Neuronal stem cell (in vitro differentiated cells): ENCODE data around the gene COL19A1. TPM values are rescaled to one million over a fixed set of nuclear protein-coding genes. Genes with fewer than 3 reads are reported as not detected.

Source experiments
- DNase-seq: peaks from one replicate; pipeline ENCODE4 v3.0.0-alpha.2; 2013; ENCODE audit warnings: low spot score
- H2AFZ ChIP-seq: one replicate; pipeline ENCODE4 v1.6.1; 2013; ENCODE audit warnings: mild to moderate bottlenecking, low read length, inconsistent platforms
- H2AK5ac ChIP-seq: 2 replicates; pipeline ENCODE4 v1.6.1; 2013; ENCODE audit warnings: low read depth, mild to moderate bottlenecking, inconsistent platforms, low read length, moderate library complexity, mixed read lengths
- H2BK120ac ChIP-seq: 2 replicates; pipeline ENCODE4 v1.6.1; 2013; ENCODE audit warnings: low read depth, mild to moderate bottlenecking, inconsistent platforms, low read length, moderate library complexity, mixed read lengths
- H2BK12ac ChIP-seq: one replicate; pipeline ENCODE4 v1.6.1; 2013; ENCODE audit warnings: low read length, inconsistent platforms
- H2BK15ac ChIP-seq: 2 replicates; pipeline ENCODE4 v1.6.1; 2013; ENCODE audit warnings: mild to moderate bottlenecking, low read length, inconsistent platforms, mixed read lengths
- H2BK5ac ChIP-seq: one replicate; pipeline ENCODE4 v1.6.1; 2013; ENCODE audit warnings: inconsistent platforms, mild to moderate bottlenecking, low read length, moderate library complexity
- H3K14ac ChIP-seq: one replicate; pipeline ENCODE4 v1.6.1; 2013; ENCODE audit warnings: low read length, inconsistent platforms
- H3K18ac ChIP-seq: 2 replicates; pipeline ENCODE4 v1.6.1; 2013; ENCODE audit warnings: low read length, inconsistent platforms
- H3K23ac ChIP-seq: 2 replicates; pipeline ENCODE4 v1.6.1; 2013; ENCODE audit warnings: low read depth, mild to moderate bottlenecking, mixed read lengths, low read length, inconsistent platforms; ENCODE audit not compliant: poor library complexity
- H3K27ac ChIP-seq: replicated peaks from 3 replicates; pipeline ENCODE4 v1.5.1; 2013; ENCODE audit warnings: low read length, inconsistent platforms
- H3K27me3 ChIP-seq, 3 experiments: 2 replicates each; pipeline ENCODE4 v1.6.1; 2013; ENCODE audit warnings: low read length in 3 of 3, mild to moderate bottlenecking in 2 of 3, inconsistent platforms in 1 of 3, low read depth in 1 of 3, mixed read lengths in 1 of 3, moderate library complexity in 1 of 3; ENCODE audit not compliant: control insufficient read depth in 3 of 3, insufficient read depth in 3 of 3
- H3K36me3 ChIP-seq, 2 donors: replicated peaks in 1 of 2; 2 replicates each; pipeline ENCODE4 v1.6.1; 2013; ENCODE audit warnings: low read length in 2 of 2; ENCODE audit not compliant: control insufficient read depth in 2 of 2, insufficient read depth in 2 of 2
- H3K4ac ChIP-seq: 2 replicates; pipeline ENCODE4 v1.6.1; 2013; ENCODE audit warnings: inconsistent platforms, mild to moderate bottlenecking, low read length, moderate library complexity
- H3K4me1 ChIP-seq, 2 donors: 1 replicate in 1 of 2; 2 replicates in 1 of 2; pipeline ENCODE4 v1.6.1; 2013; ENCODE audit warnings: low read length in 2 of 2, low read depth in 1 of 2; ENCODE audit not compliant: control insufficient read depth in 2 of 2, insufficient read depth in 1 of 2
- H3K4me2 ChIP-seq: one replicate; pipeline ENCODE4 v1.6.1; 2013; ENCODE audit warnings: mild to moderate bottlenecking, low read length, inconsistent platforms; ENCODE audit not compliant: insufficient read depth, poor library complexity, severe bottlenecking
- H3K4me3 ChIP-seq, 2 donors: 2 replicates each; pipeline ENCODE4 v1.5.1; 2013; ENCODE audit warnings: low read length in 2 of 2, mild to moderate bottlenecking in 2 of 2, inconsistent platforms in 1 of 2, moderate library complexity in 1 of 2
- H3K79me1 ChIP-seq: one replicate; pipeline ENCODE4 v1.6.1; 2013; ENCODE audit warnings: low read depth, mild to moderate bottlenecking, inconsistent platforms, low read length, moderate library complexity
- H3K9ac ChIP-seq: one replicate; pipeline ENCODE4 v1.6.1; 2013; ENCODE audit warnings: mild to moderate bottlenecking, low read depth, low read length, inconsistent platforms; ENCODE audit not compliant: poor library complexity
- H3K9me3 ChIP-seq, 2 donors: replicated peaks in 1 of 2; 2 replicates each; pipeline versions ENCODE3 to v1.6.1; 2013; ENCODE audit warnings: low read length in 2 of 2, mild to moderate bottlenecking in 2 of 2, inconsistent platforms in 1 of 2, low read depth in 1 of 2, mixed read lengths in 1 of 2, moderate library complexity in 1 of 2; ENCODE audit not compliant: control insufficient read depth in 2 of 2, insufficient read depth in 1 of 2
- H4K8ac ChIP-seq: one replicate; pipeline ENCODE4 v1.6.1; 2013; ENCODE audit warnings: low read depth, mild to moderate bottlenecking, inconsistent platforms, low read length, moderate library complexity
- H4K91ac ChIP-seq: one replicate; pipeline ENCODE4 v1.6.1; 2013; ENCODE audit warnings: low read length, low read depth, mild to moderate bottlenecking, inconsistent platforms; ENCODE audit not compliant: poor library complexity
- WGBS, 2 donors: extraction: QIAGEN DNeasy Blood & Tissue Kit; methylation state at CpG; one replicate each; pipeline ENCODE4 v1.1.7; 2013; ENCODE audit warnings: missing lambda C conversion rate in 2 of 2, mixed read lengths in 1 of 2; ENCODE audit not compliant: insufficient read length in 2 of 2, insufficient replicate concordance in 1 of 2; ENCODE audit errors: extremely low coverage in 2 of 2; 5-methylcytosine and 5-hydroxymethylcytosine counted together
- polyA plus RNA-seq, 2 experiments: library from polyadenylated mRNA; stranded (reverse); fragments of 200-250 nt; gene quantifications; one replicate each; pipeline ENCODE4 v1.2.3, GENCODE V29; 2013

The COL19A1 gene
- 0.26 TPM for polyA plus RNA-seq (2013, experiment 1 of 2)
- polyA plus RNA-seq (2013, experiment 2 of 2): 0.26 TPM

GRCh38 chr6:69866351-69866769, at the start of gene COL19A1:
TSS of gene COL19A1 (plus strand) at chr6:69866556. CDS start at chr6:69879568, 13,012 bp downstream.
- peak within 1 kb of the TSS; percentile 98 for H3K4me2 ChIP-seq
- peaks cover 0 to 16% (median 6%) of the 10 kb centered on the region in 3 experiments for H3K27me3 ChIP-seq
- H3K4me1 ChIP-seq: peaks cover 6 to 10% of the 10 kb centered on the region in 2 donors
- peak; percentile 32 for DNase-seq
- no peak within 1 kb of the TSS for H4K91ac ChIP-seq
- no peak within 1 kb of the TSS for H2AK5ac ChIP-seq
- H3K14ac ChIP-seq: peak within 1 kb of the TSS; percentile 67
- H4K8ac ChIP-seq: no peak within 1 kb of the TSS
- no peak within 1 kb of the TSS for H2BK120ac ChIP-seq
- no peak within 1 kb of the TSS for H3K27ac ChIP-seq
- H3K9ac ChIP-seq: peak within 1 kb of the TSS; percentile 89
- H3K4me3 ChIP-seq: peak within 1 kb of the TSS; percentile 72 to 79
- H3K18ac ChIP-seq: peak within 1 kb of the TSS; percentile 97
- H3K79me1 ChIP-seq: no peaks in the 10 kb centered on the region
- H2BK5ac ChIP-seq: no peak within 1 kb of the TSS
- WGBS, 2 donors: no CpG with 5 or more reads among the region's 19 CpGs
- H3K23ac ChIP-seq: peak within 1 kb of the TSS; percentile 71
- H2AFZ ChIP-seq: peak within 1 kb of the TSS; percentile 100
- H3K36me3 ChIP-seq: no peaks in the 10 kb centered on the region
- H2BK15ac ChIP-seq: peak within 1 kb of the TSS; percentile 81
- no peak within 1 kb of the TSS for H3K4ac ChIP-seq
- H3K9me3 ChIP-seq: no peaks in the 10 kb centered on the region
- no peak within 1 kb of the TSS for H2BK12ac ChIP-seq

- DNase-seq: no peak
- Histone ChIP-seq H3K27me3 (no peaks in the 10 kb centered on the region), H2AFZ (peak overlapping the region; percentile 52), H2BK5ac (no peak overlapping the region), H3K14ac (no peak overlapping the region), H2AK5ac (no peak overlapping the region), H3K4me3 (no peak overlapping the region), H3K36me3 (no peaks in the 10 kb centered on the region), H2BK120ac (no peak overlapping the region), H2BK15ac (no peak overlapping the region), H4K8ac (no peak overlapping the region), H3K18ac (no peak overlapping the region), H3K9me3 (no peaks in the 10 kb centered on the region), H2BK12ac (no peak overlapping the region), H3K4me2 (no peak overlapping the region), H3K9ac (no peak overlapping the region), H3K4me1 (peaks cover 0 to 5% of the 10 kb centered on the region in 2 donors), H3K79me1 (no peaks in the 10 kb centered on the region), H3K4ac (no peak overlapping the region), H4K91ac (no peak overlapping the region), H3K27ac (no peak overlapping the region), H3K23ac (no peak overlapping the region)
- WGBS, 2 donors: no CpG with 5 or more reads among the region's 3 CpGs
These were observed 49.8 kb upstream of the COL19A1 start for GRCh38 chr6:69816569-69816968.

GRCh38 chr6:69817358-69817757, 49.0 kb upstream of the COL19A1 start:
- Histone ChIP-seq H3K4me3 (no peak overlapping the region), H3K27me3 (no peaks in the 10 kb centered on the region), H3K14ac (no peak overlapping the region), H3K23ac (no peak overlapping the region), H2BK120ac (no peak overlapping the region), H2BK5ac (no peak overlapping the region), H2AK5ac (no peak overlapping the region), H4K91ac (no peak overlapping the region), H3K36me3 (no peaks in the 10 kb centered on the region), H3K4ac (no peak overlapping the region), H3K27ac (no peak overlapping the region), H2AFZ (no peak overlapping the region), H3K4me2 (no peak overlapping the region), H3K9me3 (no peaks in the 10 kb centered on the region), H3K9ac (no peak overlapping the region), H4K8ac (no peak overlapping the region), H2BK15ac (no peak overlapping the region), H2BK12ac (no peak overlapping the region), H3K4me1 (peaks cover 0 to 5% of the 10 kb centered on the region in 2 donors), H3K79me1 (no peaks in the 10 kb centered on the region), H3K18ac (no peak overlapping the region)
- DNase-seq: no peak

GRCh38 chr6:69818223-69818930, 48.0 kb upstream of the COL19A1 start:
- no peaks in the 10 kb centered on the region for H3K79me1 ChIP-seq
- no peak overlapping the region for H3K23ac ChIP-seq
- no peak overlapping the region for H3K4me3 ChIP-seq
- H3K9ac ChIP-seq: no peak overlapping the region
- no peak overlapping the region for H2BK12ac ChIP-seq
- no peak for DNase-seq
- no peak overlapping the region for H3K14ac ChIP-seq
- no peak overlapping the region for H2BK15ac ChIP-seq
- H3K4me2 ChIP-seq: no peak overlapping the region
- H3K36me3 ChIP-seq: no peaks in the 10 kb centered on the region
- no peak overlapping the region for H2AFZ ChIP-seq
- WGBS, 2 donors: no CpG with 5 or more reads among the region's 2 CpGs
- no peak overlapping the region for H2BK120ac ChIP-seq
- no peak overlapping the region for H2BK5ac ChIP-seq
- peaks cover 0 to 5% of the 10 kb centered on the region in 2 donors for H3K4me1 ChIP-seq
- no peak overlapping the region for H4K8ac ChIP-seq
- no peak overlapping the region for H4K91ac ChIP-seq
- no peaks in the 10 kb centered on the region for H3K27me3 ChIP-seq
- no peak overlapping the region for H3K4ac ChIP-seq
- H3K9me3 ChIP-seq: no peaks in the 10 kb centered on the region
- no peak overlapping the region for H3K18ac ChIP-seq
- H2AK5ac ChIP-seq: no peak overlapping the region
- H3K27ac ChIP-seq: no peak overlapping the region
